GM12891 (cell line): ENCODE data around the gene WDR45.

Experiments
- POLR2AphosphoS5 ChIP-seq: IDR thresholded peaks from 2 replicates; pipeline ENCODE4 v1.6.1; 2011; ENCODE audit warnings: low read depth, low read length, control low read depth
- SPI1 ChIP-seq: IDR thresholded peaks from 2 replicates; pipeline ENCODE4 v1.6.1; 2011; ENCODE audit warnings: low read depth, low read length, control low read depth
- TAF1 ChIP-seq: IDR thresholded peaks from 2 replicates; pipeline ENCODE4 v1.6.1; 2011; ENCODE audit warnings: low read depth, low read length, control low read depth

DNA sequence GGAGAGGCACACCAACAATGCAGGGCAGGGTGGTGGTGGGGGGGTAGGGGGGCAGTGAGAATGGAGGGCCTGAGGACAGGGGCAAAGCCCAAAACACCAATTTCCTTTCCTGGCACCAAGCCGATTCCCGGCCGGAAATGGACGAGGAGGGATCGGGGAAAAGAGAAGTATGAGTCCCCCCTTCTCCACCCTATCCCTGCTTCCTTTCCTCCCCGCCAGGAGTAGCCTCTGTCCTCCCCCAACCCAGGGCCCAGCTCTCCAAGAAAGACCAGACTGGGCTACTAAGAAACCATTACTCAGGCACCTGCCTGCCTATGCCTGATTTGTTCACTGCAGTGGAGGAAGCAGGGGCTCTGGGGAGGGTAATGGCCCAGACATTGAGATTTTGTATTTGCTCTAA is 20.5 kb downstream of the WDR45 start:
- no peak for TF ChIP-seq SPI1
- TF ChIP-seq POLR2AphosphoS5: no peak
- no peak for TF ChIP-seq TAF1
